Measurements from ENCODE around the gene OSBPL2. TPM values are rescaled to one million over a fixed set of nuclear protein-coding genes. Genes with fewer than 3 reads are reported as not detected.

OSBPL2 gene
- total RNA-seq, 1 experiment from 2014 or later, result 36.9 TPM

DNA sequence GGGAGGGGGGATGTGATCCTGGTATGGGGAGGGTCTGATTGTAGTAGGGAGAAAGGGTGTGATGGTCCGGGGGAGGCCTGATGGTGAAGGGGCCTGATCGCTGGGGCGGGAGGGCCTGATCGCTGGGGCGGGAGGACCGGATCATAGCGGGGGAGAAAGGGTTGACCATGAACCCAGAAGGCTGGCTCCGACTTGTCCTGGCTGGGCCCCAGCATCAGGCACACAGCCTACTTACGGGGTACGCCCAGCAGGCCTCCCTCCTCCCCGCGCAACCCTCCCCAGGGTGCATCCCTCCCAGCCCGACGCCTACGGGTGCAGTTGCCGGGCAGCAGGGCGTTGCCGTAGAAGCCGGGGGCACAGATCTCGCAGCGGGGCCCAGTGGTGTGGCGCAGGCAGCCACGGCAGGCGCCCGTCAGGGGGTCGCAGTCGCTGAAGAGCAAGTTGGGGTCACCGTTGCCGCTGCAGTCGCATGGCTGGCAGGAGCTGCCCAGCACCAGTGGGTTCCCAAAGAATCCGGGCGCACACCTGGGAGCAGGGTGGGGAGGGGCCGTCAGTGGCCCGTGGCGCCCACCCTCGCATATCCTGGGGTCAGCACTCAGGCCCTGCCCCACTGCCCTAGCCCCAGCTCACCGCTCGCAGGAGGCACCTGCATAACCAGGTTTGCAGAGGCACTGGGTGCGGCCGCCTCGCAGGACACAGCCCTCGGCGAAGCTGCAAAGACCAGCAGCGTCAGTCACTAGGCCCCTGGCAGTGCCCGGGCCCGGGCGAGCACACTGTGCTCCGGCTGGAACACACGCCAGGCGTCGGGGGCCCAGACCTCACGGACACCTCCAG, 85.0 kb downstream of the OSBPL2 start:
- ATAC-seq (no peak), DNase-seq (ENCODE audit: low read depth, low spot score) (no peak)
- H3K9me3 ChIP-seq (ENCODE audit: control insufficient read depth in 1 of 2, insufficient read depth in 1 of 2, low read depth in 1 of 2, low read length in 2 of 2), result no peaks in the 10 kb centered on the region
- no peak overlapping the region for H3K27ac ChIP-seq (ENCODE audit: low read depth, low read length)
- H2AFZ ChIP-seq (ENCODE audit: low read depth, low read length, poor library complexity, severe bottlenecking), result no peak overlapping the region
- intact Hi-C loops (cut with micrococcal nuclease), result no loop called here
- POLR2A ChIA-PET, result no interaction called here
- no peaks in the 10 kb centered on the region for H3K9me2 ChIP-seq (ENCODE audit: insufficient read depth)
- no peak overlapping the region for H3K4me2 ChIP-seq (ENCODE audit: low read length)
- no peak for TF ChIP-seq JUND (IDR thresholded peaks at IDR 0.05)
- H3K79me2 ChIP-seq (ENCODE audit: insufficient read depth, low read length), result no peaks in the 10 kb centered on the region
- CTCF ChIA-PET, result no interaction called here
- peaks cover 0 to 5% of the 10 kb centered on the region in 2 experiments; a peak in 1 of 4 replicates for H3K4me1 ChIP-seq (ENCODE audit: control insufficient read depth in 1 of 2, insufficient read depth in 2 of 2, low read length in 2 of 2)
- H4K20me1 ChIP-seq (ENCODE audit: insufficient read depth), result no peaks in the 10 kb centered on the region
- RAD21 ChIA-PET (ENCODE audit: low non-redundant PET in 1 of 2, low total read pairs in 2 of 2, uncharacterized antibody in 2 of 2, unreplicated experiment in 2 of 2), result no interaction called here
- peaks cover 6 to 43% of the 10 kb centered on the region in 2 experiments; a peak in 3 of 4 replicates for H3K36me3 ChIP-seq (ENCODE audit: control insufficient read depth in 1 of 2, insufficient read depth in 2 of 2, low read length in 2 of 2)
- no peak overlapping the region for H3K9ac ChIP-seq (ENCODE audit: low read length)
- no peaks in the 10 kb centered on the region for H3K27me3 ChIP-seq (ENCODE audit: insufficient read depth, low read length)
- no TSS peak for BruUV-seq (replicated peaks)
- H3K4me3 ChIP-seq (replicated peaks in 1 of 2; ENCODE audit: low read depth in 1 of 2, low read length in 2 of 2), result no peak overlapping the region

DNA sequence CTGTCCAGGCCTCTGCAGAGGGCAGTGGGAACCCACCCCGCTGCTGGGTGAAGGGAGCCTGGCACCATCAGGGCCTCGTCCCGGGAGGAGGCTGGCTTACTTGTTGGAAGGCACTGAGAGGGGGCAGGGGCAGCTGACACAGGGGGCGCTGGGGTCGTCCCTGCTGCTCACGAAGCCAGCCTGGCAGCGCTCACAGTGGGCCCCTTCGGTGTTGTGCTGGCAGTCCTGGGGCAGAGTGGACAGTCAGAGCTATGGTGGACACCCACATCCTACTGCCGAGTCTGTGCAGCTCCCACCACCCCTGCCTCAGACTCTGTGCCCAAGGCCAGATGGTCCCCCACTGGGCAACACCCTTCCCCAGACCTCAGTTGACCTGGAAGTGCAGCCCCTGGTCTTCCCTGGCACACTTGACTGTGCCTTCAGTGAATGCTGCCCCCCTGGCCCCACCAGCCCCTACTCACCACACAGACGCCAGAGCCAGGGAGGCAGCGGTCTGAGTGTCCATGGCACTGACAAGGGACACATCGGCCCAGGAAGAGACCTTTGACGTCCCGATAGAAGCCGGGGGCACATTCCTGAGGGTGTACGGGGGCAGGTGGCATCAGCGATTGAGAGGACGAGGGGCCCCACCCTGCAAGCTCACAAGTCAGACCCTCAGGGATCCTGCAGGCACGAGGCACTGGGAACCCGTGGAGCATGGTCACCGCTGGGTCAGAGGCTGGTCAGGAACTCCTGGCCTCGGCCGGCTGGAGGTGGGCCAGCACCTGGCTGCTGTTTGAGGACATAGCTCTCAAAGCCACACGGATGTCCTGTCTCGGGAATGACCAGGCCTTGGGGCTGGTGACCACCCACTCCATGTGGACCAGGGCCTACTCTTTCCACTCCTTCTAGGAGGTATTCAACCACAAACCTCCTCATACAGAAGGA, 85.9 kb downstream of the OSBPL2 start:
- Histone ChIP-seq H3K27me3 (ENCODE audit: insufficient read depth, low read length) (no peaks in the 10 kb centered on the region), H3K4me1 (ENCODE audit: control insufficient read depth in 1 of 2, insufficient read depth in 2 of 2, low read length in 2 of 2) (peaks cover 0 to 5% of the 10 kb centered on the region in 2 experiments; a peak in 1 of 4 replicates), H3K79me2 (ENCODE audit: insufficient read depth, low read length) (no peaks in the 10 kb centered on the region), H3K9me2 (ENCODE audit: insufficient read depth) (no peaks in the 10 kb centered on the region), H3K27ac (ENCODE audit: low read depth, low read length) (no peak overlapping the region), H2AFZ (ENCODE audit: low read depth, low read length, poor library complexity, severe bottlenecking) (no peak overlapping the region), H3K9ac (ENCODE audit: low read length) (no peak overlapping the region), H4K20me1 (ENCODE audit: insufficient read depth) (no peaks in the 10 kb centered on the region), H3K9me3 (ENCODE audit: control insufficient read depth in 1 of 2, insufficient read depth in 1 of 2, low read depth in 1 of 2, low read length in 2 of 2) (no peaks in the 10 kb centered on the region), H3K36me3 (ENCODE audit: control insufficient read depth in 1 of 2, insufficient read depth in 2 of 2, low read length in 2 of 2) (peaks cover 8 to 36% of the 10 kb centered on the region in 2 experiments; a peak in 3 of 4 replicates), H3K4me2 (ENCODE audit: low read length) (no peak overlapping the region), H3K4me3 (replicated peaks in 1 of 2; ENCODE audit: low read depth in 1 of 2, low read length in 2 of 2) (no peak overlapping the region)
- no peak for ATAC-seq
- ChIA-PET RAD21 (ENCODE audit: low non-redundant PET in 1 of 2, low total read pairs in 2 of 2, uncharacterized antibody in 2 of 2, unreplicated experiment in 2 of 2) (no interaction called here), CTCF (no interaction called here), POLR2A (no interaction called here)
- no peak for DNase-seq (ENCODE audit: low read depth, low spot score)
- TF ChIP-seq, protein P1, sequence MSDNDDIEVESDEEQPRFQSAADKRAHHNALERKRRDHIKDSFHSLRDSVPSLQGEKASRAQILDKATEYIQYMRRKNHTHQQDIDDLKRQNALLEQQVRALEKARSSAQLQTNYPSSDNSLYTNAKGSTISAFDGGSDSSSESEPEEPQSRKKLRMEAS (IDR thresholded peaks at IDR 0.05), result no peak
- TF ChIP-seq JUND (IDR thresholded peaks at IDR 0.05) (no peak), CBX3 (IDR thresholded peaks at IDR 0.05; ENCODE audit: low read depth) (no peak)
- TF ChIP-seq, protein P2, sequence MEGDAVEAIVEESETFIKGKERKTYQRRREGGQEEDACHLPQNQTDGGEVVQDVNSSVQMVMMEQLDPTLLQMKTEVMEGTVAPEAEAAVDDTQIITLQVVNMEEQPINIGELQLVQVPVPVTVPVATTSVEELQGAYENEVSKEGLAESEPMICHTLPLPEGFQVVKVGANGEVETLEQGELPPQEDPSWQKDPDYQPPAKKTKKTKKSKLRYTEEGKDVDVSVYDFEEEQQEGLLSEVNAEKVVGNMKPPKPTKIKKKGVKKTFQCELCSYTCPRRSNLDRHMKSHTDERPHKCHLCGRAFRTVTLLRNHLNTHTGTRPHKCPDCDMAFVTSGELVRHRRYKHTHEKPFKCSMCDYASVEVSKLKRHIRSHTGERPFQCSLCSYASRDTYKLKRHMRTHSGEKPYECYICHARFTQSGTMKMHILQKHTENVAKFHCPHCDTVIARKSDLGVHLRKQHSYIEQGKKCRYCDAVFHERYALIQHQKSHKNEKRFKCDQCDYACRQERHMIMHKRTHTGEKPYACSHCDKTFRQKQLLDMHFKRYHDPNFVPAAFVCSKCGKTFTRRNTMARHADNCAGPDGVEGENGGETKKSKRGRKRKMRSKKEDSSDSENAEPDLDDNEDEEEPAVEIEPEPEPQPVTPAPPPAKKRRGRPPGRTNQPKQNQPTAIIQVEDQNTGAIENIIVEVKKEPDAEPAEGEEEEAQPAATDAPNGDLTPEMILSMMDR (IDR thresholded peaks at IDR 0.05 in 2 of 3, conservative IDR thresholded peaks at IDR 0.05 in 1 of 3; ENCODE audit: borderline replicate concordance in 1 of 3, insufficient read depth in 1 of 3, low read depth in 2 of 3, low read length in 2 of 3), result no peak
- intact Hi-C loops (cut with micrococcal nuclease), result no loop called here
- BruUV-seq (replicated peaks), result TSS peak; percentile 28

Measured in HCT116 (cell line).